Adipocyte (in vitro differentiated cells): ENCODE results near the gene PCED1A.
"Not testable (repeated sequence)": the region's sequence is repeated elsewhere in the genome, so short reads cannot be mapped to it uniquely, and the experiment has no call there.

ENCODE experiments used
- DNase-seq: peaks from one replicate; pipeline ENCODE4 v3.0.0-alpha.2; 2015; ENCODE audit warnings: low read depth
- H3K27me3 ChIP-seq: replicated peaks from 2 replicates; pipeline ENCODE4 v1.7.0; 2013; ENCODE audit warnings: mild to moderate bottlenecking, low read length, moderate library complexity; ENCODE audit not compliant: control insufficient read depth, insufficient read depth
- H3K36me3 ChIP-seq: 2 replicates; pipeline ENCODE4 v1.7.0; 2013; ENCODE audit warnings: low read length, mild to moderate bottlenecking, moderate library complexity; ENCODE audit not compliant: control insufficient read depth, insufficient read depth, severe bottlenecking
- H3K4me1 ChIP-seq: 2 replicates; pipeline ENCODE4 v1.7.0; 2013; ENCODE audit warnings: mild to moderate bottlenecking, low read length, moderate library complexity; ENCODE audit not compliant: control insufficient read depth, insufficient read depth
- H3K4me3 ChIP-seq: 2 replicates; pipeline ENCODE4 v1.7.0; 2013; ENCODE audit warnings: mild to moderate bottlenecking, low read length, moderate library complexity
- H3K9ac ChIP-seq: 2 replicates; pipeline ENCODE4 v1.7.0; 2013; ENCODE audit warnings: mild to moderate bottlenecking, low read length, moderate library complexity
- H3K9me3 ChIP-seq: 2 replicates; pipeline ENCODE4 v1.7.0; 2013; ENCODE audit warnings: mild to moderate bottlenecking, low read length, moderate library complexity; ENCODE audit not compliant: control insufficient read depth

The PCED1A gene

DNA sequence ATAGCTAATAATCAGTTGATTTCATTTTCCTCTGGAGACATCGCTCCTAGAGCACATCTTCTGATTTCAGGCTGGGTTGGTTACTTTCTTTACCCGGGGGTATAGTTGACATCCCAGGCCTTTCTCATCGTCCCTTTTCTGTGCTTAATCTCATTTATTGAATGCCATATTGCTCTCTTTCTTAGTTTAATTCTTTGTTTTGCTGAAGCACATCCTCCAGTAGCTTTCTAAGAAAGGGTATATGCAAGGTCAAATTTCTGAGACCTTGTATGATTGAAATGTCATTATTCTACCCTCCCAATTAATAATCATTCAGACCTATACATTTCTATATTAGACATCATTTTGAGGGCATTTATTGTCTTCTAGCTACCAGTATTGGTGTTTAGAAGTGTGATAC is 28.3 kb downstream of the PCED1A start:
- DNase-seq: no peak
- Histone ChIP-seq H3K36me3 (no peaks in the 10 kb centered on the region), H3K9me3 (peaks cover 14% of the 10 kb centered on the region), H3K27me3 (peaks cover 6% of the 10 kb centered on the region), H3K9ac (no peak overlapping the region), H3K4me3 (no peak overlapping the region), H3K4me1 (peaks cover 34% of the 10 kb centered on the region)

DNA sequence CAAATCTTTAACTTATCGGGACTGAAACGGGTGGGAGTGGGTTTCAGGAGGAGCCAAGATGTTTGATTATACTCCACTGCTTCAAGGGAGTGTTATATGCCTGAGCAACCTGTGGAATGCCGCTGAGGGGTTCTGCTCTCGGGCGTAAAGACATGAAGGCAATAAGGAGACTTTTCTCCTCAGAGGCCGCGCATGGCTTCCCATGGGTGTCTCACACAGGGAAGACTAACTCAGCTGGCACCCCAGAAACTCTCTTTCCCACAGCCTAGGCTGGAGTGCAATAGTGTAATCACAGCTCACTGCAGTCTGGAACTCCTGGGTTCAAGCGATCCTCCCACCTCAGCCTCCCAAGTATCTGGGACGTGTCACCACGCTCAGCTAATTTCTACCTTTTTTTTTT is 30.8 kb downstream of the PCED1A start:
- Histone ChIP-seq H3K9me3 (peaks cover 14% of the 10 kb centered on the region), H3K27me3 (peaks cover 29% of the 10 kb centered on the region), H3K9ac (no peak overlapping the region), H3K4me1 (peaks cover 18% of the 10 kb centered on the region), H3K4me3 (no peak overlapping the region), H3K36me3 (no peaks in the 10 kb centered on the region)
- DNase-seq: no peak

DNA sequence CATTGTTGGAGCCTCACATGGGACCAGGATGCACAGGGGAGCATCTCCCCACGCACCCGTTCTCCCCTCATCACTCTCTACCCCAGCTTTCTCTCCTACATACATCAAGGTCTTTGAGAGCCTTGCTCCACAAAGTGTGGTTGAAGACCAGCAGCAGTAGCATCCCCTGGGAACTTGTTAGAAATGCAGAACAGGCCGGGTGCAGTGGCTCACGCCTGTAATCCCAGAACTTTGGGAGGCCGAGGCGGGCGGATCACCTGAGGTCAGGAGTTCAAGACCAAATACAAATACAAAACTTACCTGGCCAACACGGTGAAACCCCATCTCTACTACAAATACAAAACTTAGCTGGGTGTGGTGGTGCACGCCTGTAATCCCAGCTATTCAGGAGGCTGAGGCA is 32.5 kb downstream of the PCED1A start:
- H3K4me1 ChIP-seq, H3K9ac ChIP-seq, H3K4me3 ChIP-seq, H3K36me3 ChIP-seq, DNase-seq: not testable (repeated sequence)
- Histone ChIP-seq H3K27me3 (peaks cover 35% of the 10 kb centered on the region), H3K9me3 (peaks cover 14% of the 10 kb centered on the region)

DNA sequence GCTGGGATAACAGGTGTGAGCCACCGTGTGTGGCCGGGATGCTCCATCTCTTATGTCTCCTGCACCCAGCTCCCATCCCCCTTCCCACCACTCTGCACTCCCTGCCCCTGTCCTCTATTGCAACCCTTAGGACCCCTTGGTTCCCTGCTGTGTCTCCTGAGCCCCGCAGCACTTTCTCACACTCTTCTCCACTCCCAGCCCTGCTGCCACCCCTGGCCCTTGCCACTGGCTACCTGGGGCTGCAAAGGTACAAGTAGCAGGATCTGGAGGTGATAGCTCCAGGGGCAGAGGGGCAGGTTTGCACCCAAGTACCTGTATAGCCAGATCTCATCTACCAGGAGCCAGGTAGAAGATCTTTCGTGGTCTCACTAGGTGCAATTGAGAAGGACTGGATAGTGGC is 33.4 kb downstream of the PCED1A start:
- no peaks in the 10 kb centered on the region for H3K36me3 ChIP-seq
- no peak overlapping the region for H3K9ac ChIP-seq
- H3K4me3 ChIP-seq: no peak overlapping the region
- DNase-seq: no peak
- peaks cover 7% of the 10 kb centered on the region for H3K4me1 ChIP-seq
- H3K27me3 ChIP-seq: peaks cover 38% of the 10 kb centered on the region
- peaks cover 8% of the 10 kb centered on the region for H3K9me3 ChIP-seq

DNA sequence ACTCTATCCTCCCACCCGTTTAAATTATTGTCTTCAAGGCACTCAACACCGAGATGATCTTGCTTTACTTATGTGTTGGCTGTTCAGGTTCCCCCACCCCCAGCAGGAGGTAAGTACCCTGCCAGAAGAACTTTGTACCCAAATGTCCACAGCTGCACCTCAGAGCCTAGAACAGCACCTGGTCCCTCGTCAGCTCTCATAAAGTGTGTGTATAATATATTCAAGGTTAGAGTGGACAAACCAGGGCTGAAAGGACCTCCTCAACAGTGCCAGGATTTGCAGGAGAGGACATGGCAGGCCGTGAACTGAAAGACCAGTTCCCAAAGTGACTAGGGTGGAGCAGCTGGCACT is 34.1 kb downstream of the PCED1A start:
- H3K9me3 ChIP-seq: peaks cover 1% of the 10 kb centered on the region
- no peak overlapping the region for H3K4me3 ChIP-seq
- no peak for DNase-seq
- H3K9ac ChIP-seq: no peak overlapping the region
- peaks cover 39% of the 10 kb centered on the region for H3K27me3 ChIP-seq
- peaks cover 7% of the 10 kb centered on the region for H3K4me1 ChIP-seq
- H3K36me3 ChIP-seq: no peaks in the 10 kb centered on the region

DNA sequence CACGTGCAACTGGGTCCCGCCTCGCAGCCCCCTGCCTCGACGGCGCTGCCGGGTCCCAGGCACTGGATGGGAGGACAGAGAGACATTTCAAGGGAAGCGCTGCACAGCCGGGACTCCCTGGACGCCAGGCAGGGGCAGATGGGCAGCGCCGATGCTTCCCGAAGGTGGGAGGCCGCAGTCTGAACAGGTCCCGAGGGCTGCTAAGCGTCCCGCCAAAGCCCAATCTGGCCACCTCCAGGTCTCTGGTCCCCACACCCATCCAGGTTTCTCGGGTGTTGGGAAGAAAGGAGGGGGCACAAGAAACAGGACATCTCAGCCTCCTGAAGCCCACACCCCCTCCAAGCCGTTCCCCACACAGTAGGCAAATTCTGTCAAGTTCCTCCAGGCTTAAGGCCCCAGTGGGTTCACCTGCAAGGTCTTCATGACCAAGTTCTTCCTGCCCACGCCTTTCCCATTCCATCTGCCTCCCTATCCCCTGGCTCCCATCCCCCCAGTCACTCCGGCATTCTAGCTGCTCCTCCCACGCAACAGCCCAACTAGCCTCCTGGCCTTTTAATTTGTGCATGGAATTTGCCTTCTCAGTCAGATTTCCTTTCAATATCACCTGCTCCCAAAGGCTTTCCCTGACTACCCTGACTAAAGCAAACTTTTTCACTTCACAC is 34.6 kb downstream of the PCED1A start:
- no peaks in the 10 kb centered on the region for H3K9me3 ChIP-seq
- DNase-seq: no peak
- H3K9ac ChIP-seq: no peak overlapping the region
- peaks cover 11% of the 10 kb centered on the region for H3K4me1 ChIP-seq
- no peak overlapping the region for H3K4me3 ChIP-seq
- no peaks in the 10 kb centered on the region for H3K36me3 ChIP-seq
- peaks cover 45% of the 10 kb centered on the region for H3K27me3 ChIP-seq

DNA sequence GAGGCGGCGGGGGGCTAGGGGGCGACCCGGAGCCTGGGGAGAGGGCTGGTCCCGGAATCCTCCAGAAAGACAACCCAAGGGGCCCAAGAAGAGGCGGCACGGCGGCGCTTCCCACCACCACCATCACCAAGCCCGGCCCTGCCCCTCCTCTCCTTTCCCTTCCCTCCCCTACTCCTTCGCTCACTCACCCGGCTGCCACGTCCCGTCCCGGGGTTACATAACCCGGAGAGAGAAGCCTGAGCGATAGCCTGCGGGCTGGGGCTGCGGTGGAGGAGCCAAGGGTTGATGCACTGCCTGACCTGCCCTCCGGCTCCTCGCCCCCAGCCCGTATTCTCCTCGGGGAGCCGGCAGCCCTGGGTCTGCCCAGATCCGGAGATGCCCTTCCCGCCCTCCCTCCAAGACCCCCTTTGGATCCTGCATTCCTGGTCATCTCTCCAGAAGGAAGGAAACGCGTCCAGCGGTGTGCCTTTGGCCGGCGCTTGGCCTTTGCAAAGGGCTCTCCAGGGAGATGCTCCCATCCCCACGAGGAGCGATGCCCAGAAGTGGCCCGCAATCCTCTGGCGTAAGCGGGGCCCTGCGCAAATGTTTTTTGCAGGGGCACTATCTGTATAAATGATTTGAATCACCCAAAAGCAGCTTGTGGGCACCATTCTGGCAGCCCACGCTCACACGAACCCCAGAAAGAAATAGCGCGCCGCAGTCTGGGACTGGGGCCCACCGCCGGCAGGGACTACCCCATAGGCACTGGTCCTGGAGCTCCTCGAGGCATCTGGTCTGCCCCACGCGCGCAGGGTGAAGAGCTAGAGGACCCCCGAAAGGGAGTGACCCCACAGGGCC is 35.4 kb downstream of the PCED1A start:
- Histone ChIP-seq H3K4me3 (no peak overlapping the region), H3K9ac (no peak overlapping the region), H3K4me1 (peaks cover 15% of the 10 kb centered on the region), H3K36me3 (no peaks in the 10 kb centered on the region), H3K9me3 (no peaks in the 10 kb centered on the region), H3K27me3 (peaks cover 47% of the 10 kb centered on the region)
- peak; percentile 22 for DNase-seq

DNA sequence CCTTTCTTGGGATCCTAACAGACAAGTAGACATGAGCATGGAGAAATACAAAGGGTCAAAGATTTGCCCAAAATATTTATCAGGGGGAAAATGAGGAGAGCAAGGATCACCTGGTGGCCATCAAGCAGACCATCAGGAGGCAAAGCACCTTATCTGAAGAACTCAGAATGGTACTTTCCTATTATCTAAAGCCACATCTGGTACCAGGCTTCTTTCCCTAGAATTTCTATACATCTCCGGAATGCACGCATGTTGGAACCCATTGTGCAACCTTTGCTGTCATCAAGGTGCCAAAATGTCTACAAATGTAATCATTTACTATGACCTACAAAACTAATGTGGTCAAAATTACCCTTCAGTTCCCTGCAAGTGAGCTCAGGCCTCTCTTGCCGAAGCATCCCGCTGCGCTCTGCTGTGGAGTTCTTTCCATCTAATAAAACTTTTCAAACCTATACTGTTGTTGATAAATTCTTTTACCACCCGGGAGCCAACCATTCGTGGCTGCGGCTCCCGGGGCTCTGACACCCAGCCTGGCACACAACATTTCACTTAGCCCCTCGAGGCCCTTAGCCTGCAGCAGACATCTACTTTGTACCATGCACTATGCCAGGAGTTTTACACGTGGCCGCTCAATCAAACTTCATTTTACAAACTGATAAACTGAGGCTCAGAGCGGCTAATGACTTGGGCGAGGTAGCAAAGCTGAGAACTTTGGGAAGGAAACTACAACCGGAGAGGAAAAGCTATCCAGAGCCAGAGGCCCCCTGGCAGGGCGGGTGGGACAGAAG is 36.2 kb downstream of the PCED1A start:
- H3K9me3 ChIP-seq: no peaks in the 10 kb centered on the region
- no peak overlapping the region for H3K9ac ChIP-seq
- peaks cover 47% of the 10 kb centered on the region for H3K27me3 ChIP-seq
- no peak for DNase-seq
- peaks cover 20% of the 10 kb centered on the region for H3K4me1 ChIP-seq
- no peaks in the 10 kb centered on the region for H3K36me3 ChIP-seq
- H3K4me3 ChIP-seq: no peak overlapping the region

DNA sequence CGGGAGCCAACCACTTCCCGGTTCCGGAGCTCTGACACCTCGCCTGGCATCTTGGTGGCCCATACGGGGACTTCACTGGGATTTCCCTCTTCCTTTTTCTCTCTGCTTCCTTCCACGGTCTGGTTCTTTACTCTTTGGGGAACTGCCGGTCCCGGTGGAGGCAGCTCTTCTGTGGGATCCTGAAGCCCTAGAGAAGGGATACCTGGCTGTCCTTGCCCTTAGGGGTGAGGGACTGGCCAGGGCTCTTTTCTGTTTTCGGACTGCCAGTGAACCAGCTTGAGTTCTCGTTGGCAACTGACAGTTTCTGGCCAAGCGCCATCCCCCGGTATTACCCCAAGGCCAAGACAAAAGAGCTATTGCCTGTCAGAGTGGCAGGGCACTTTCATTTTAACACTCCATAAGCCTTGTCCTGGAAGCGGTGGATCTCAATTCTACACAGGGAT is 39.1 kb downstream of the PCED1A start:
- H3K4me1 ChIP-seq: peaks cover 27% of the 10 kb centered on the region
- H3K9me3 ChIP-seq: no peaks in the 10 kb centered on the region
- no peak overlapping the region for H3K4me3 ChIP-seq
- no peaks in the 10 kb centered on the region for H3K36me3 ChIP-seq
- peaks cover 34% of the 10 kb centered on the region for H3K27me3 ChIP-seq
- no peak overlapping the region for H3K9ac ChIP-seq
- DNase-seq: no peak

DNA sequence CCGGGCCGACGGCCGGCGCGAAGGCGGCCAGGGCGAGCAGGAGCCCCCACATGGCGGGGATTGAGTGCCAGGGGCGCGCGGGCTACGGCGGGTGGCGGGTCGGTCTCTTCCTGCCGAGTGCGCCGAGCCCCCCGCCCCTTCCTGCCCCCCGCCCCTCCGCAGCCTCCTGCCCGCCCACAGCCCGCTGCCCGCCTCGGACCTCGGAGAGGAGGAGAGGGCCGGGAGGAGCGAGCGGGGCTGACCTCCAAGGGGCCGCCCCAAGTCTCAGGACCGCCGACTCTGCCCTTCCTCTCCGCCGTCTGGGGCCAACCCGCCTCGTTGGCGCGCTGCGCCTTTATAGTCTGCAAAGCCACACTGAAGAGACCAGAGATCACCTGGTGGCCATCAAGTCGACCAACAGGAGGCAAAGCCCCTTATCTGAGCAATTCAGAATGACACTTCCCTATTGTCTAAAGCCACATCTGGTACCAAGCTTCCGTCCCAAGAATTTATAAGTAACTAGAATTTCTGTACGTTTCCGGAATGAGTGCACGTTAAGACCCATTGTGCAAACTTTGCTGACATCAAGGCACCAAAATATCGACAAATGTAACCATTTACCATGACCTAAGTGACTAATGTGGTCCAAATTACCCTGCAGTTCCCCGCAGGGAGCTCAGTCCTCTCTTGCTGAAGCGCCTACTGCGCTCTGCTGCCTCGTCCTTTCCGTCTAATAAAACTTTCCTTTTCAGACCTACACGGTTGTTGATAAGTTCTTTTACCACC is 39.8 kb downstream of the PCED1A start, which contains the start of gene CPXM1:
Gene CPXM1 (minus strand): TSS at position 107 of the 765 bp plus-strand sequence. CDS start 55 bp downstream, at position 52.
- H3K9me3 ChIP-seq: no peaks in the 10 kb centered on the region
- H3K4me1 ChIP-seq: peaks cover 27% of the 10 kb centered on the region
- H3K4me3 ChIP-seq: peak within 1 kb of the TSS; percentile 78
- H3K9ac ChIP-seq: peak within 1 kb of the TSS; percentile 82
- DNase-seq: peak; percentile 6
- peaks cover 28% of the 10 kb centered on the region for H3K27me3 ChIP-seq
- no peaks in the 10 kb centered on the region for H3K36me3 ChIP-seq
